Measurements from ENCODE around the gene PAPLN.
A peak's percentile ranks its signal among the peaks of the same experiment; 100 is the strongest.
"Not testable (repeated sequence)": the region's sequence is repeated elsewhere in the genome, so short reads cannot be mapped to it uniquely, and the experiment has no call there.

The PAPLN gene, protein sequence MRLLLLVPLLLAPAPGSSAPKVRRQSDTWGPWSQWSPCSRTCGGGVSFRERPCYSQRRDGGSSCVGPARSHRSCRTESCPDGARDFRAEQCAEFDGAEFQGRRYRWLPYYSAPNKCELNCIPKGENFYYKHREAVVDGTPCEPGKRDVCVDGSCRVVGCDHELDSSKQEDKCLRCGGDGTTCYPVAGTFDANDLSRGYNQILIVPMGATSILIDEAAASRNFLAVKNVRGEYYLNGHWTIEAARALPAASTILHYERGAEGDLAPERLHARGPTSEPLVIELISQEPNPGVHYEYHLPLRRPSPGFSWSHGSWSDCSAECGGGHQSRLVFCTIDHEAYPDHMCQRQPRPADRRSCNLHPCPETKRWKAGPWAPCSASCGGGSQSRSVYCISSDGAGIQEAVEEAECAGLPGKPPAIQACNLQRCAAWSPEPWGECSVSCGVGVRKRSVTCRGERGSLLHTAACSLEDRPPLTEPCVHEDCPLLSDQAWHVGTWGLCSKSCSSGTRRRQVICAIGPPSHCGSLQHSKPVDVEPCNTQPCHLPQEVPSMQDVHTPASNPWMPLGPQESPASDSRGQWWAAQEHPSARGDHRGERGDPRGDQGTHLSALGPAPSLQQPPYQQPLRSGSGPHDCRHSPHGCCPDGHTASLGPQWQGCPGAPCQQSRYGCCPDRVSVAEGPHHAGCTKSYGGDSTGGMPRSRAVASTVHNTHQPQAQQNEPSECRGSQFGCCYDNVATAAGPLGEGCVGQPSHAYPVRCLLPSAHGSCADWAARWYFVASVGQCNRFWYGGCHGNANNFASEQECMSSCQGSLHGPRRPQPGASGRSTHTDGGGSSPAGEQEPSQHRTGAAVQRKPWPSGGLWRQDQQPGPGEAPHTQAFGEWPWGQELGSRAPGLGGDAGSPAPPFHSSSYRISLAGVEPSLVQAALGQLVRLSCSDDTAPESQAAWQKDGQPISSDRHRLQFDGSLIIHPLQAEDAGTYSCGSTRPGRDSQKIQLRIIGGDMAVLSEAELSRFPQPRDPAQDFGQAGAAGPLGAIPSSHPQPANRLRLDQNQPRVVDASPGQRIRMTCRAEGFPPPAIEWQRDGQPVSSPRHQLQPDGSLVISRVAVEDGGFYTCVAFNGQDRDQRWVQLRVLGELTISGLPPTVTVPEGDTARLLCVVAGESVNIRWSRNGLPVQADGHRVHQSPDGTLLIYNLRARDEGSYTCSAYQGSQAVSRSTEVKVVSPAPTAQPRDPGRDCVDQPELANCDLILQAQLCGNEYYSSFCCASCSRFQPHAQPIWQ

DNA sequence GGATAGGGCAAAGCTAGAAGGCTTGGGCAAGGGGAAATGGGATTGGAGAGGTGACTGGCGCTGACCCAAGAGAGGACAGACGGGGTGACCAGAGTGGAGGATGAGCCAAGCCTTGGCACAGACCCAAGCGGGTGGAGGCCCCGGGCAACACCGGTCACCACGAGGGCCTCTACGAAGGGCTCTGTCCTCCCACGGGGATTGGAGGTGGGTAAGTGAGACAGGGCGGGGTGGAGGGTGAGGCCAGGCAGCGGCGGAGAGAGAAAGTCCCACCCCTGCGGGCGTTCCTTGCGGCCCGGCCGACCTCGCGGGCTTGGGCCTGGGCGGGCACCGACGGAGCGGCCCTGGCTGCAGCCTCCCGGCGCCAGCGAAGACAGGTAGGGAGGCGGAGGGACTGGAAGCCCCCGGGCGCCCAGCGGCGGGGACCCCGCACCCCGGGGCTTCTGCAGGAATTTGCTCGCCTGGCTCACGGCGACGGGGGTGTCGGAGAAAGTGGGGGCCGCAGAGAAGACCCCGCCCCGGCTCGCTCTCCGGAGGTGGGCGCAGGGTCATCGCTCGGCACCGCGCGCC is at the start of gene PAPLN:
Gene PAPLN (plus strand): TSS at position 288 of the 567 bp plus-strand sequence. CDS start 2,273 bp downstream, outside the sequence.
- DNase-seq = peak; percentile 23

DNA sequence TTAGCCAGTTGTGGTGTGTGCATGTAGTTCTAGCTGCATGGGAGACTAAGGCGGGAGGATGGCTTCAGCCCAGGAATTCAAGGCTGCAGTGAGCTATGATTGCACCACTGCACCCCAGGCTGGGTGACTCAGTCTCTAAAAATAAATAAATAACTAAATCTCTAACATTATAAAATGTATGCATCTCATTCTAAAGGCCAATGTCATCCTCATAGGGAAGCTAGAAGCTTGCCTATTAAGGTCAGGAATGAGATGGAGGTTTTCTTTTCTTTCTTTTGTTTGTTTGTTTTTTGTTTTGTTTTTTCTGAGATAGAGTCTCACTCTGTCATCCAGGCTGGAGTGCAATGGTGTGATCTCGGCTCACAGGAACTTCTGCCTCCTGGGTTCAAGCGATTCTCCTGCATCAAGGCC is 48.8 kb upstream of the PAPLN start:
- no peak for DNase-seq

DNA sequence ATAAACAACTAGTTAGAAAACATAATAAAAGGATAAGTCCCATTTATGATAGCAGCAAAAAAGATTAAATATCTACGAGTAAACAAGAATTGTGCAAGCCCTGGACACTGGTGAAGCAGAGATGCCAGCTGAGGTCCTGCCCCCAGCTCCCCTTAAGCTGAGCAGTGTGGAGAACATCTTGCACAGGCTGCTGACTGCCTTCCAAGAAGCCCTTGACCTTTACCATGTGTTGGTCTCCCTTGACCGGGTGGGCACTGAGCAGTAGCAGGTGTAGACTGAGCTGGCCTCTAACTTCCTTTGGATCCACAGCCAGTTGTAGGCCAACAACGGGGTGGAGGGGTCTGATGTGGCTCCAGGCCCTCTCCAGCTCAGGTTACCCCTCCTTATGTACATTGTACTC is 47.7 kb upstream of the PAPLN start:
- no peak for DNase-seq

DNA sequence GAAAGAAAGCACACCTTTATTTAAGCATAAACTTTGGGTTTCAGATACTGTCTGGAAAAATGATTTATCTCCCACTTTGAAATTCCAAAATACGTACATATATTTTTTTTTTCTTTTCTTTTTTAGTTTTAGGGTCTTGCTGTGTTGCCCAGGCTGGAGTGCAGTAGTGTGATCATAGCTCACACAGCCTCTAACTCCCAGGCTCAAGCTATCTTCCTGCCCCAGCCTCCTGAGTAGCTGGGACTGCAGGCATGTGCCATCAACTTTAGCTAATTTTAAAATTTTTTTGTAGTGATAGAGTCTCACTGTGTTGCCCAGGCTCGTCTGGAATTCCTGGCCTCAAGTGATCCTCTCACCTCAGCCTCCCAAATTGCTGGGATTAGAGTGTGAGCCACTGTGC is 45.9 kb upstream of the PAPLN start:
- DNase-seq = no peak

DNA sequence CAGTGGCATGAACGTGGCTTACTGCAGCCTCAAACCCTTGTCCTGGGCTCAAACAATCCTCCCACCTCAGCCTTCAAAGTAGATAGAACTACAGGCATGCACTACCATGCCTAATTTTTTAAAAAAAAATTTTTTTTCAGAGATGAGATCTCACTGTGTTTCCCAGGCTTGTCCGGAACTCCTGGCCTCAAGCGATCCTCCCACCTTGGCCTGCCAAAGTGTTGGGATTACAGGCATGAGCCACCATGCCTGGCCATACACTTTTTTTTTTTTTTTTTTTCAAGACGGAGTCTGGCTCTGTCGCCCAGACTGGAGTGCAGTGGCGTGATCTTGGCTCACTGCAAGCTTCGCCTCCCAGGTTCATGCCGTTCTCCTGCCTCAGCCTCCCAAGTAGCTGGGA is 43.0 kb upstream of the PAPLN start:
- not testable (repeated sequence) for DNase-seq

GRCh38 chr14:73198253-73198652 is 39.1 kb upstream of the PAPLN start:
- no peak for DNase-seq

GRCh38 chr14:73203527-73203926 is 33.8 kb upstream of the PAPLN start:
- DNase-seq = no peak

- no peak for DNase-seq
These were observed 29.7 kb upstream of the PAPLN start for GRCh38 chr14:73207615-73208014.

DNA sequence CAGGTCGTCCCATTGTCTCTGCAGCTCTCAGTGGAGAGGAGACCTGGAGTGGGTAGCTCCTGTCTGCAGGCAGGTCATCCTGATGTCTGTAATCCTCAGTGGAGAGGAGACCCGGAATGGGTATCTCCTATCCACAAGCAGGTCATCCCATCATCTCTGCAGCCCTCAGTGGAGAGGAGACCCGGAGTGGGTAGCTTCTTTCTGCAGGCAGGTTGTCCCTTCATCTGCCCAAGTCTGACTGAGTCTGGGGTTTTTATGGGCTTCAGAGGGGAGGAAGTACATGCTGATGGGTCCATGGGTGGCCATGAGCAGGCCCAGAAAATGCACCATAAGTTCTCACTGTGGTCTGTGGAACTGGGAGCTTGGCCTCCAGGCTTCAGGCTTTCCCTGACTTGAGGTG is 28.9 kb upstream of the PAPLN start:
- no peak for DNase-seq

DNA sequence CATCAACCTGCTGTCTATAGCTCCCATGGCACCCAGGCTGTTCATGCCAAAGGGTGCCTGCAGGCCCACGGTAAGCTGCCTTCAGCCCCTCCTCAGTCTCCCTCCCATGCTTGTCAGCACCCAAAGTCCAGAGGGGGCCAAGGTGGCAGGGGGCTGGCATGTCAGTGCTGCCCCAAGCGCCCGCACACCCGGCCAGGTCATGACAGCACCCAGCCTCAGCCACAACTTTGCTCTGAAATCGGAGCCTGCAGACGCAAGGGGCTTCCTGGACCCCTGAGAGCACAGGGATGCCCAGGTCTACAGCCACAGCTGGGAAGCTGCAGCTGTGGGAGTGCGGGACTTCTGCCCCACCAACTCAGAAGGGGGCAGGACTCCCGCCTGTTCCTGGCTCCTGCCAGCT is 28.5 kb upstream of the PAPLN start:
- no peak for DNase-seq

DNA sequence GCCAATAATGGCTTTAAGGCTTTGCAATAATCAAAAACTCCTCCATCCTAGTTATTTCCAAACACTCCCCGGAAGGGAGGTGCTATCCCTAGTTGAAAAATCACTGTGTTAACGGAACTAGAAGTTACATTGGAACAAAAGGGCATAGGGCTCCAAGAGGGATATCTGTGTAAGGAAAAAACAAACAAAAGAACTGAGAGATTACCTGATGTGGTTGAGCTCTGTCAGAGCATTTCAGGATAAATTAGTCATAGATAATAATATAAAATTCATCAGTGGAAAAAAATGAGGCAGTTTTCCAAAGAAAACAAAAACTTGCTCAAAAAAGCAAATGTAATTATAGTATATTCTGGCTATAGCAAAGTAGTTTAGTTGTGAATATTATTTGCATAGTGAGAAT is 27.4 kb upstream of the PAPLN start:
- DNase-seq = no peak

GRCh38 chr14:73211251-73212040 is 25.9 kb upstream of the PAPLN start:
- DNase-seq = no peak

- DNase-seq = no peak
These were observed 21.3 kb upstream of the PAPLN start for GRCh38 chr14:73216030-73216429.

- DNase-seq = no peak
These were observed 19.9 kb upstream of the PAPLN start for GRCh38 chr14:73217411-73217810.

- no peak for DNase-seq
These were observed 17.2 kb upstream of the PAPLN start for GRCh38 chr14:73220061-73220460.

- no peak for DNase-seq
These were observed 16.7 kb upstream of the PAPLN start for GRCh38 chr14:73220634-73221033.

DNA sequence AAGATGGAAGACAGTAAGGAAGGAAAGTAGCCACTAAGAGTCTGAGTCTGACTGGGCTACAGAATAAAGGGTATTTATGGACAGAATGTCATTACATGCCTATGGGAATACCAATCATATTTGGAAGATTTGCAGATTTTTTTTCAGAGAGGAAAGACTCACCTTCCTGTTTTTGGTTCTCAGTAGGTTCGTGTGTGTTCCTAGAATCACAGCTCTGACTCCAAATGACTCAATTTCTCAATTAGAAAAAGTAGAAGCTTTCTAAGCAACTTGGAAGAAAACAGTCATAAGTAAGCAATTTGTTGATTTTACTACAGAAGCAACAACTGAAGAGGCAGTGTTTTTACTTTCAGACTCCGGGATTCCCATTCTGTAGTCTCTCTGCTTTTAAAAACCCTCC is 15.4 kb upstream of the PAPLN start:
- no peak for DNase-seq

GRCh38 chr14:73223049-73223448 is 14.3 kb upstream of the PAPLN start:
- no peak for DNase-seq

- no peak for DNase-seq
These were observed 11.8 kb upstream of the PAPLN start for GRCh38 chr14:73225496-73225895.

DNA sequence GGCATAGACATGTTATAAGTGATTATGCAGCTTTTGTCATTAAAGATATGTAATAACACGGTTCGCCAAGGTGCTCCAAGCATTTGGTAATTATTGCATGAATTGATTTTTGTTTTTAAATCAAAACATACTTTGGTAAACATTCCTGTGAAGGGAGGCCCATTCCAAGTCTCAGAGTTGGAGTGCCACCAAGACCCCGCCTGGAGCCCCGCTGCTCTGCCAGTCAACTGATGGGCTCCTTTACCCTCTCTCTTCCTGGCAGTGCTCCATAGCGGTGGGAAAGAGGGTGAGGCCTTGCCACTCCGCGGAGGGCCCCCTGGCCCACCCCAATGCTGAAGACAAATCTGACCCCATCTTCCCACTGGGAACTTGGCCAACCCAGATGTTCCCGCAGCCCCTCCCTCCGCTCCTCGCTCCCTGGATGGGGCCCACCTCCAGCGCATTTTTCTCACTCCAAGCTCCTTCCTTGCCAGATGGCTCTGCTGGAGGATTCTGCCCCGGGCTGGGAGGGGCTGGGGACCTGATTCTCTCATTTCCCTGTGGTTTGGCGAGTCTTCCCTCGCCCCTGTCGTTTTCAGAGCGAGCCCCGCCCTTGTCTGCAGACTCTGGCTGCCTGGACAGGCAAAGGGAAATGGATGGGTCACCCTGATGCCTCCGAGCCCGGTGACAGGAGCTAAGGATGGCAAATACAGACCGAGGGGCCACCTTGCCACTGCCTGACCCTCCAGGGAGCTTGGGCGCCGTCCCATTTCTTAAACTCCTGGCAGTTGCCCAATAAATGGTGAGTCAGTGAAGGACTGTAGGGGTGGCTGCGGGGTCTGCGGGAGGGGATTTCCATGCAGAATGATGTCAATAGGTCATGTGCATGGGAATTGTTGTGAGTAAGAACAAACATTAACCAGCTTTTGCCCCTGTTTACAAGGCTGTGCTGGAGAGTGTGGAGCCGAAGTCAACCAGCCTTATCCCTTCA is 9.2 kb upstream of the PAPLN start:
- DNase-seq = no peak

GRCh38 chr14:73230051-73230450 is 7.3 kb upstream of the PAPLN start:
- DNase-seq = no peak
